ENCODE measurements around the gene LHX6. TPM values are rescaled to one million over a fixed set of nuclear protein-coding genes. Genes with fewer than 3 reads are reported as not detected.

Gene LHX6
- total and polyA plus RNA-seq, 2 of the 13 experiments (the other 11 are each of a cell fraction or from before 2014, with no cell fraction given), result 1.1 to 1.3 TPM

- TF ChIP-seq ZNF891 (CRISPR knock-in tag; IDR thresholded peaks at IDR 0.05), result peak; percentile 97
- TF ChIP-seq TEF (CRISPR knock-in tag; IDR thresholded peaks at IDR 0.05), result peak; percentile 58; the same call in 1 of the 2 replicates
- TF ChIP-seq, protein P1, sequence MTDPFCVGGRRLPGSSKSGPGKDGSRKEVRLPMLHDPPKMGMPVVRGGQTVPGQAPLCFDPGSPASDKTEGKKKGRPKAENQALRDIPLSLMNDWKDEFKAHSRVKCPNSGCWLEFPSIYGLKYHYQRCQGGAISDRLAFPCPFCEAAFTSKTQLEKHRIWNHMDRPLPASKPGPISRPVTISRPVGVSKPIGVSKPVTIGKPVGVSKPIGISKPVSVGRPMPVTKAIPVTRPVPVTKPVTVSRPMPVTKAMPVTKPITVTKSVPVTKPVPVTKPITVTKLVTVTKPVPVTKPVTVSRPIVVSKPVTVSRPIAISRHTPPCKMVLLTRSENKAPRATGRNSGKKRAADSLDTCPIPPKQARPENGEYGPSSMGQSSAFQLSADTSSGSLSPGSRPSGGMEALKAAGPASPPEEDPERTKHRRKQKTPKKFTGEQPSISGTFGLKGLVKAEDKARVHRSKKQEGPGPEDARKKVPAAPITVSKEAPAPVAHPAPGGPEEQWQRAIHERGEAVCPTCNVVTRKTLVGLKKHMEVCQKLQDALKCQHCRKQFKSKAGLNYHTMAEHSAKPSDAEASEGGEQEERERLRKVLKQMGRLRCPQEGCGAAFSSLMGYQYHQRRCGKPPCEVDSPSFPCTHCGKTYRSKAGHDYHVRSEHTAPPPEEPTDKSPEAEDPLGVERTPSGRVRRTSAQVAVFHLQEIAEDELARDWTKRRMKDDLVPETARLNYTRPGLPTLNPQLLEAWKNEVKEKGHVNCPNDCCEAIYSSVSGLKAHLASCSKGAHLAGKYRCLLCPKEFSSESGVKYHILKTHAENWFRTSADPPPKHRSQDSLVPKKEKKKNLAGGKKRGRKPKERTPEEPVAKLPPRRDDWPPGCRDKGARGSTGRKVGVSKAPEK (CRISPR knock-in tag; IDR thresholded peaks at IDR 0.05; ENCODE audit: borderline replicate concordance), result peak; percentile 62; the same call in 1 of the 2 replicates
- 0 out of 2 replicates have a peak, but pooled peaks have one; percentile 1 for TF ChIP-seq SRF (IDR thresholded peaks at IDR 0.05; ENCODE audit: low read depth, low read length)
- TF ChIP-seq NCOA2 (CRISPR knock-in tag; IDR thresholded peaks at IDR 0.05), result peak; percentile 72
- TF ChIP-seq PAF1 (CRISPR knock-in tag; IDR thresholded peaks at IDR 0.05), result no peak
- peak; percentile 87 for TF ChIP-seq MTF1 (CRISPR knock-in tag; IDR thresholded peaks at IDR 0.05)
- TF ChIP-seq ZNF737 (CRISPR knock-in tag; IDR thresholded peaks at IDR 0.05; ENCODE audit: borderline replicate concordance), result 0 out of 2 replicates have a peak, but pooled peaks have one; percentile 78
- TF ChIP-seq, protein P2, sequence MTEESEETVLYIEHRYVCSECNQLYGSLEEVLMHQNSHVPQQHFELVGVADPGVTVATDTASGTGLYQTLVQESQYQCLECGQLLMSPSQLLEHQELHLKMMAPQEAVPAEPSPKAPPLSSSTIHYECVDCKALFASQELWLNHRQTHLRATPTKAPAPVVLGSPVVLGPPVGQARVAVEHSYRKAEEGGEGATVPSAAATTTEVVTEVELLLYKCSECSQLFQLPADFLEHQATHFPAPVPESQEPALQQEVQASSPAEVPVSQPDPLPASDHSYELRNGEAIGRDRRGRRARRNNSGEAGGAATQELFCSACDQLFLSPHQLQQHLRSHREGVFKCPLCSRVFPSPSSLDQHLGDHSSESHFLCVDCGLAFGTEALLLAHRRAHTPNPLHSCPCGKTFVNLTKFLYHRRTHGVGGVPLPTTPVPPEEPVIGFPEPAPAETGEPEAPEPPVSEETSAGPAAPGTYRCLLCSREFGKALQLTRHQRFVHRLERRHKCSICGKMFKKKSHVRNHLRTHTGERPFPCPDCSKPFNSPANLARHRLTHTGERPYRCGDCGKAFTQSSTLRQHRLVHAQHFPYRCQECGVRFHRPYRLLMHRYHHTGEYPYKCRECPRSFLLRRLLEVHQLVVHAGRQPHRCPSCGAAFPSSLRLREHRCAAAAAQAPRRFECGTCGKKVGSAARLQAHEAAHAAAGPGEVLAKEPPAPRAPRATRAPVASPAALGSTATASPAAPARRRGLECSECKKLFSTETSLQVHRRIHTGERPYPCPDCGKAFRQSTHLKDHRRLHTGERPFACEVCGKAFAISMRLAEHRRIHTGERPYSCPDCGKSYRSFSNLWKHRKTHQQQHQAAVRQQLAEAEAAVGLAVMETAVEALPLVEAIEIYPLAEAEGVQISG (CRISPR knock-in tag; IDR thresholded peaks at IDR 0.05), result peak; percentile 89
- peak; percentile 76; the same call in 1 of the 2 replicates for TF ChIP-seq ZNF235 (CRISPR knock-in tag; IDR thresholded peaks at IDR 0.05; ENCODE audit: borderline replicate concordance)
- peak; percentile 84; the same call in 1 of the 2 replicates for TF ChIP-seq ZNF484 (CRISPR knock-in tag; IDR thresholded peaks at IDR 0.05; ENCODE audit: borderline replicate concordance, low read depth)
- TF ChIP-seq JUND (CRISPR knock-in tag; IDR thresholded peaks at IDR 0.05), result peak; percentile 53; the same call in 1 of the 2 replicates
- TF ChIP-seq ZNF407 (CRISPR knock-in tag; IDR thresholded peaks at IDR 0.05; ENCODE audit: not compliant biosample characterization), result no peak
Measured at GRCh38 chr9:122264360-122265148, 35.8 kb upstream of the LHX6 start, which contains the start of the genes MRRF and RBM18 (continued).

All from HepG2 (cell line).